ENCODE data around the gene HDAC4. TPM values are rescaled to one million over a fixed set of nuclear protein-coding genes. Genes with fewer than 3 reads are reported as not detected.

HDAC4 gene
- total and polyA plus RNA-seq, 12 donors = 3.7 to 40.0 (median 25.5) TPM

DNA sequence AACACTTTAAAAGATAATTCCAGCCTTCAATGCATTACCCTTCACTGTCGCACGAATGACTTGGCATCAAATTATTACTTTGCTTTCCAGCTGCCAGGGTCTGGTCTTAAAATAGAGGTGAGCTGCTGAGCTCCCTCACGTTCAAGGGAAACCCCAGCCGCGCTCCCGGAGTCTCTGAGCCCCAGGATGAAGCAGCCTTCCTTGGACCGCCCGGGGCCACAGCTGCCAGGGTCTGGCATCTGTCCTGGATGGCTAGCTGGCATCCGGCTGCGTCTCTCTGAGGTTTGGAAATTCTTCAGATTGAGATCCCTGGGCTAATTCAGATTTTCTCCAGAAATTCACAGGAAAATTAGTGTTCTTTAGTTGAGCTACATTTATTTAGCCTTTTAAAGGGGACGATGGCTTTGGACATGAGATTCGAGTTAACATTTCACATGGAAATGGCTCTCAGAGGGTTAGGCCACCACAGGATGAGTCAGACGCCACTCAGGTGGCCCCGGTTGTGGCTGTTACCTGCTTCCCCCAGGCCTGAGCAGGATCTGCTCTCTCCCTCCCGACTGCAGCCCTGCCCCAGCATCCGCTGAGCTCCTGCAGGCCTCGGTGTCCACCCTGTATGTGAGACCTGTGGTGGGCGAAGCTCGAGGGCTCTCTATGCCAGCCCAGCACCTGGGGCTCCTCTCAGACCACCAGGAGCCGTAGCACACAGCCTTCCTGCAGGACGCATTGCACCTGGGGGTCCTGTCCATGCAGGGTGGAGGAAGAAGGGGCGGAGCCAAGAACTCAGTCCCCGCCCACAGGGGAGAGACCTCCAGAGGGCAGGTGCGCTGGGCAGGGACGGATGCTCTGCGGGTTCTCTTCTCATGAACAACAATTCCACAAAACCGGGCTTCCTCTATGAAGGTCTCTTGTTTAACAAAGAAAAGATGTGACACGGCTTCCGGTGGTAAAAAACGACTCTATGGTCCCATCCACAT, 297.4 kb downstream of the HDAC4 start:
- ATAC-seq (no peak), DNase-seq (no peak)
- intact Hi-C loops (cut with DNase I) = loop anchor here in 3 of 10 donors (10.0 kb wide), 1 partner anchor 69 kb away; no protein-coding TSS in a partner anchor
- Histone ChIP-seq H3K36me3 (peaks cover 0 to 100% (median 32%) of the 10 kb centered on the region in 9 donors), H3K4me1 (peaks cover 0 to 18% (median 0%) of the 10 kb centered on the region in 9 donors), H3K9me3 (no peaks in the 10 kb centered on the region), H3K27ac (no peak overlapping the region), H3K4me3 (no peak overlapping the region), H3K27me3 (no peaks in the 10 kb centered on the region)
- 81 to 85% methylated on average over 30 of the region's 30 CpGs for WGBS, 2 donors
- no peak for TF ChIP-seq CTCF (IDR thresholded peaks at IDR 0.05)

- no peak for DNase-seq
- TF ChIP-seq CTCF (IDR thresholded peaks at IDR 0.05) = no peak
- peaks cover 0 to 18% (median 0%) of the 10 kb centered on the region in 9 donors for H3K4me1 ChIP-seq
- no peaks in the 10 kb centered on the region for H3K27me3 ChIP-seq
- WGBS, 2 donors = 92 to 95% methylated on average over 5 of the region's 5 CpGs
- no peak overlapping the region for H3K27ac ChIP-seq
- intact Hi-C loops (cut with DNase I) = loop anchor here in 3 of 10 donors (10.0 kb wide), 1 partner anchor 67 kb away; no protein-coding TSS in a partner anchor
- H3K36me3 ChIP-seq = peaks cover 0 to 99% (median 26%) of the 10 kb centered on the region in 9 donors
- H3K4me3 ChIP-seq = no peak overlapping the region
- H3K9me3 ChIP-seq = no peaks in the 10 kb centered on the region
- no peak for ATAC-seq
These were observed 298.6 kb downstream of the HDAC4 start for GRCh38 chr2:239102266-239102665.

- H3K36me3 ChIP-seq = peaks cover 0 to 97% (median 22%) of the 10 kb centered on the region in 9 donors
These were observed 299.0 kb downstream of the HDAC4 start for GRCh38 chr2:239101807-239102206.

More at GRCh38 chr2:239101807-239102206, 299.0 kb downstream of the HDAC4 start:
- Histone ChIP-seq H3K4me1 (peaks cover 0 to 15% (median 0%) of the 10 kb centered on the region in 9 donors), H3K4me3 (no peak overlapping the region), H3K9me3 (no peaks in the 10 kb centered on the region), H3K27ac (no peak overlapping the region), H3K27me3 (no peaks in the 10 kb centered on the region)
- ATAC-seq (no peak), DNase-seq (no peak)
- WGBS, 2 donors = 96% methylated on average over 23 to 24 of the region's 24 CpGs
- no peak for TF ChIP-seq CTCF (IDR thresholded peaks at IDR 0.05)
- intact Hi-C loops (cut with DNase I) = loop anchor here in 3 of 10 donors (10.0 kb wide), 1 partner anchor 67 kb away; no protein-coding TSS in a partner anchor
